Measurements from ENCODE around the gene NFAT5.

GRCh38 chr16:69691980-69692911 is 126.5 kb downstream of the NFAT5 start:
- TF ChIP-seq TP53 (CRISPR knock-in tag; IDR thresholded peaks at IDR 0.05) (no peak), ELK1 (IDR thresholded peaks at IDR 0.05; ENCODE audit: low read depth, low read length) (no peak), CTCF (IDR thresholded peaks at IDR 0.05) (no peak), POLR2A (IDR thresholded peaks at IDR 0.05; ENCODE audit: low read length) (no peak), JUNB (IDR thresholded peaks at IDR 0.05) (no peak), RAD21 (conservative IDR thresholded peaks at IDR 0.05 in 1 of 2, IDR thresholded peaks at IDR 0.05 in 1 of 2) (no peak), BHLHE40 (IDR thresholded peaks at IDR 0.05; ENCODE audit: low read depth, low read length) (no peak), RARB (CRISPR knock-in tag; IDR thresholded peaks at IDR 0.05) (no peak), EP300 (IDR thresholded peaks at IDR 0.05) (no peak), USF2 (IDR thresholded peaks at IDR 0.05) (no peak), FOSL2 (IDR thresholded peaks at IDR 0.05) (no peak), FOSL2 (CRISPR knock-in tag; IDR thresholded peaks at IDR 0.05) (no peak), HDAC2 (IDR thresholded peaks at IDR 0.05) (no peak), KDM5A (IDR thresholded peaks at IDR 0.05) (no peak)
